Kidney (tissue), 14 donors: ENCODE results near the gene JPT2. TPM values are rescaled to one million over a fixed set of nuclear protein-coding genes. Genes with fewer than 3 reads are reported as not detected.
"Not testable (repeated sequence)": the region's sequence is repeated elsewhere in the genome, so short reads cannot be mapped to it uniquely, and the experiment has no call there.

Source experiments
- DNase-seq, 5 donors: peaks; one replicate each; pipeline ENCODE4 v3.0.0-alpha.2; 2013 to 2020
- FAIRE-seq: peaks from 2 replicates; lab custom pipeline; 2012; peaks lifted over from hg19 to GRCh38; lab: Jason Lieb, UNC
- H3K27ac ChIP-seq, 2 donors: one replicate each; pipeline ENCODE4 v1.7.0; 2013; ENCODE audit warnings: low read depth in 2 of 2, low read length in 2 of 2, inconsistent platforms in 1 of 2
- H3K27me3 ChIP-seq: one replicate; pipeline ENCODE4 v1.7.1; 2013; ENCODE audit warnings: low read length, inconsistent platforms; ENCODE audit not compliant: control insufficient read depth, insufficient read depth
- H3K36me3 ChIP-seq, 3 donors: one replicate each; pipeline versions ENCODE4 v1.7.0 to v1.7.1; 2013; ENCODE audit warnings: low read length in 3 of 3, control low read depth in 1 of 3, inconsistent platforms in 1 of 3; ENCODE audit not compliant: insufficient read depth in 3 of 3, control insufficient read depth in 2 of 3
- H3K4me1 ChIP-seq, 3 donors: one replicate each; pipeline versions ENCODE4 v1.7.0 to v1.7.1; 2013; ENCODE audit warnings: low read length in 3 of 3, inconsistent platforms in 1 of 3, low read depth in 1 of 3; ENCODE audit not compliant: control insufficient read depth in 2 of 3, insufficient read depth in 2 of 3
- H3K4me3 ChIP-seq, 3 donors: one replicate each; pipeline versions ENCODE4 v1.7.0 to v1.8.1; 2013; ENCODE audit warnings: low read length in 3 of 3, control low read depth in 1 of 3, inconsistent platforms in 1 of 3
- H3K9ac ChIP-seq, 3 donors: one replicate each; pipeline versions ENCODE4 v1.7.0 to v1.7.1; 2013; ENCODE audit warnings: low read length in 3 of 3, control low read depth in 1 of 3, inconsistent platforms in 1 of 3
- H3K9me3 ChIP-seq, 3 donors: one replicate each; pipeline versions ENCODE4 v1.7.0 to v1.7.1; 2013; ENCODE audit warnings: low read length in 3 of 3, control low read depth in 1 of 3, inconsistent platforms in 1 of 3; ENCODE audit not compliant: control insufficient read depth in 2 of 3, insufficient read depth in 1 of 3
- CTCF ChIP-seq: IDR thresholded peaks from 3 replicates; pipeline ENCODE4 v1.5.1; 2012; ENCODE audit warnings: mild to moderate bottlenecking, moderate library complexity, borderline replicate concordance; ENCODE audit not compliant: insufficient read depth; ENCODE audit errors: extremely low read depth
- intact Hi-C: fragments of 100-400 bp; cut with DNase I; formaldehyde crosslinking; loops from one replicate; pipeline ENCODE4 v1.11.1; 2022
- polyA plus RNA-seq: library from polyadenylated mRNA; stranded (reverse); fragments of 350-450 nt; fragmentation: Illumina TruSeq; extraction: RNeasy Lipid Tissue Mini Kit (QIAGEN cat#74804); gene quantifications from one replicate; pipeline ENCODE4 v1.2.3, GENCODE V29; 2014; ENCODE audit warnings: low read depth, low replicate concordance; ENCODE audit not compliant: insufficient read depth
- total RNA-seq: library from RNA; stranded (reverse); fragmentation: NEBNext Ultra II Directional; extraction: Animal tissue kit (Norgen Biotek cat#: 25700); gene quantifications from one replicate; pipeline ENCODE4 v1.2.1, GENCODE V29; 2021
- donor health status: control.
- donor health status: control.
- donor health status: control.
- donor health status: control.
- donor health status: control.
- donor health status: DM: yes; HTN: yes; CAD: no.
- donor health status: Normal renal cell carcinoma (clear cell type).

The JPT2 gene
- total and polyA plus RNA-seq, 2 donors from 2014 or later: 32.8 to 89.3 TPM

- Histone ChIP-seq H3K36me3 (peaks cover 3 to 15% (median 8%) of the 10 kb centered on the region in 3 donors), H3K27ac (no peak overlapping the region), H3K9me3 (no peaks in the 10 kb centered on the region), H3K9ac (no peak overlapping the region), H3K27me3 (no peaks in the 10 kb centered on the region), H3K4me1 (no peaks in the 10 kb centered on the region), H3K4me3 (no peak overlapping the region)
- no peak for TF ChIP-seq CTCF
- FAIRE-seq (no peak), DNase-seq (no peak)
- intact Hi-C loops: no loop called here
These were observed 51.4 kb downstream of the JPT2 start for GRCh38 chr16:1729445-1729844.

GRCh38 chr16:1731073-1731472 lies 53.0 kb downstream of the JPT2 start:
- DNase-seq (no peak), FAIRE-seq (no peak)
- H3K27ac ChIP-seq: no peak overlapping the region
- no peaks in the 10 kb centered on the region for H3K4me1 ChIP-seq
- peaks cover 11 to 18% (median 12%) of the 10 kb centered on the region in 3 donors for H3K36me3 ChIP-seq
- H3K9ac ChIP-seq: no peak overlapping the region
- intact Hi-C loops: no loop called here
- no peaks in the 10 kb centered on the region for H3K27me3 ChIP-seq
- H3K4me3 ChIP-seq: no peak overlapping the region
- H3K9me3 ChIP-seq: no peaks in the 10 kb centered on the region
- no peak for TF ChIP-seq CTCF

GRCh38 chr16:1731603-1732002 lies 53.5 kb downstream of the JPT2 start:
- H3K9me3 ChIP-seq: no peaks in the 10 kb centered on the region
- H3K4me1 ChIP-seq: no peaks in the 10 kb centered on the region
- H3K4me3 ChIP-seq: no peak overlapping the region
- intact Hi-C loops: no loop called here
- no peak for DNase-seq
- peaks cover 9 to 16% (median 12%) of the 10 kb centered on the region in 3 donors for H3K36me3 ChIP-seq
- H3K9ac ChIP-seq: no peak overlapping the region
- FAIRE-seq: no peak
- no peaks in the 10 kb centered on the region for H3K27me3 ChIP-seq
- no peak for TF ChIP-seq CTCF
- no peak overlapping the region for H3K27ac ChIP-seq

GRCh38 chr16:1732071-1732470 lies 54.0 kb downstream of the JPT2 start:
- H3K4me1 ChIP-seq: no peaks in the 10 kb centered on the region
- peaks cover 0 to 2% (median 0%) of the 10 kb centered on the region in 3 donors for H3K9me3 ChIP-seq
- FAIRE-seq (no peak), DNase-seq (no peak)
- peaks cover 9 to 15% (median 12%) of the 10 kb centered on the region in 3 donors for H3K36me3 ChIP-seq
- no peak overlapping the region for H3K9ac ChIP-seq
- no peak overlapping the region for H3K27ac ChIP-seq
- H3K4me3 ChIP-seq: no peak overlapping the region
- intact Hi-C loops: no loop called here
- H3K27me3 ChIP-seq: no peaks in the 10 kb centered on the region
- no peak for TF ChIP-seq CTCF

- H3K27me3 ChIP-seq, H3K9ac ChIP-seq, intact Hi-C loops, H3K4me1 ChIP-seq, H3K4me3 ChIP-seq, H3K9me3 ChIP-seq, DNase-seq, H3K27ac ChIP-seq, FAIRE-seq: not testable (repeated sequence)
- peaks cover 8 to 12% (median 9%) of the 10 kb centered on the region in 3 donors for H3K36me3 ChIP-seq
These were observed 54.5 kb downstream of the JPT2 start for GRCh38 chr16:1732551-1732987.
